ENCODE measurements around the gene TIA1.
"Not testable (repeated sequence)": the region's sequence is repeated elsewhere in the genome, so short reads cannot be mapped to it uniquely, and the experiment has no call there.

Gene TIA1, protein sequence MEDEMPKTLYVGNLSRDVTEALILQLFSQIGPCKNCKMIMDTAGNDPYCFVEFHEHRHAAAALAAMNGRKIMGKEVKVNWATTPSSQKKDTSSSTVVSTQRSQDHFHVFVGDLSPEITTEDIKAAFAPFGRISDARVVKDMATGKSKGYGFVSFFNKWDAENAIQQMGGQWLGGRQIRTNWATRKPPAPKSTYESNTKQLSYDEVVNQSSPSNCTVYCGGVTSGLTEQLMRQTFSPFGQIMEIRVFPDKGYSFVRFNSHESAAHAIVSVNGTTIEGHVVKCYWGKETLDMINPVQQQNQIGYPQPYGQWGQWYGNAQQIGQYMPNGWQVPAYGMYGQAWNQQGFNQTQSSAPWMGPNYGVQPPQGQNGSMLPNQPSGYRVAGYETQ

DNA sequence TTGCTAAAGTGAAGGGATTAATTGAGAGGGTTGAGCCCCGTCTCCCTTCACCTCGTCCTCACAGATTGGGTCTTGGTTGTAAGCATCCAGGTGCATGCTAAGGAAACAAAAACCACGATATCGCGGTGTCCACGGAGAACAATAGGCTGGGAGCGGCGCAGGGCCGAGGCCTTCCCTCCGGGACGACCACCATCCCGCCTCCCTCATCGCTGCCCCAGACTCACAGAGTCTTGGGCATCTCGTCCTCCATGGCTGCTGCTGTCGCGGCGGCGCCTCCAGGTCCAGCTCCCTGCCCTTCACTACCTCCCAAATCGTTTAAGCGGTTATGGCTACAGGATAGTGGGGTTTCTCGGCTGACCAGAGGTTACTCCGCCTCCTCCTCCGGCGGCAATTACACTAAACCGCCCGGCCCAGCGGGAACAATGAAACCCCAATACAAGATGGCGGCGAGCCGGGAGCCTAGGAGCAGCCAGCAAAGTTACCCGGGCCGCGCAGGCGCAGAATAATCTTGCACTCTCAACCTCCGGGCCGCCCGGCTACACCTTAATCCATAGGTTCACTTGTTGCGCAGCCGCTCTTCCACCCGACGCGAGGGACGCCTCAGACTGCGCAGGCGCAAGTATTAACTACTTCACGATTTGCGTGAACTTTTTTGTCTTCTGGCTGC is at the start of gene TIA1:
Gene TIA1, minus strand, starts transcription at position 448 of the 667 bp plus-strand sequence. Its CDS starts 198 bp downstream, at position 250.
- Mint-ChIP-seq H3K9me3 (no peaks in the 10 kb centered on the region), H3K4me3 (peak within 1 kb of the TSS; percentile 88), H3K36me3 (peaks cover 47% of the 10 kb centered on the region), H3K4me1 (peaks cover 33% of the 10 kb centered on the region), H3K27ac (peak within 1 kb of the TSS; percentile 100)
- DNase-seq (ENCODE audit: low spot score in 2 of 2) (peak; percentile 92 to 98), ATAC-seq (peak; percentile 98)

DNA sequence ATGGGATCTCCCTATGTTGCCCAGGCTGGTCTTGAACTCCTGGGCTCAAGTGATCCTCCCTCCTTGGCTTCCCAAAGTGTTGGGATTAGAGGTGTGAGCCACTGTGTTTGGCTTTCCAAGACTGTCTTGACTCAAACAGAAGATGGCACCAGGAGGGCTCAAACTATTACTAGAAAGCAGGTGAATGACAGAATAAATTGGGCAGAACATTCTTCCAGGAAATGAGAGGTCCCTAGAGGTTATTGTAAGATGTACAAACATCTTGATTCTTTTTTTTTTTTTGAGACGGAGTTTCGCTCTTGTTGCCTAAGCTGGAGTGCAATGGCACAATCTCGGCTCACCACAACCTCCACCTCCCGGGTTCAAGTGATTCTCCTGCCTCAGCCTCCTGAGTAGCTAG is 49.4 kb upstream of the TIA1 start:
- not testable (repeated sequence) for H3K4me3 Mint-ChIP-seq; ATAC-seq; H3K9me3 Mint-ChIP-seq; DNase-seq (ENCODE audit: low spot score in 2 of 2)
- H3K36me3 Mint-ChIP-seq = peaks cover 68% of the 10 kb centered on the region
- H3K4me1 Mint-ChIP-seq = peaks cover 24% of the 10 kb centered on the region
- peak overlapping the region; percentile 65 for H3K27ac Mint-ChIP-seq

DNA sequence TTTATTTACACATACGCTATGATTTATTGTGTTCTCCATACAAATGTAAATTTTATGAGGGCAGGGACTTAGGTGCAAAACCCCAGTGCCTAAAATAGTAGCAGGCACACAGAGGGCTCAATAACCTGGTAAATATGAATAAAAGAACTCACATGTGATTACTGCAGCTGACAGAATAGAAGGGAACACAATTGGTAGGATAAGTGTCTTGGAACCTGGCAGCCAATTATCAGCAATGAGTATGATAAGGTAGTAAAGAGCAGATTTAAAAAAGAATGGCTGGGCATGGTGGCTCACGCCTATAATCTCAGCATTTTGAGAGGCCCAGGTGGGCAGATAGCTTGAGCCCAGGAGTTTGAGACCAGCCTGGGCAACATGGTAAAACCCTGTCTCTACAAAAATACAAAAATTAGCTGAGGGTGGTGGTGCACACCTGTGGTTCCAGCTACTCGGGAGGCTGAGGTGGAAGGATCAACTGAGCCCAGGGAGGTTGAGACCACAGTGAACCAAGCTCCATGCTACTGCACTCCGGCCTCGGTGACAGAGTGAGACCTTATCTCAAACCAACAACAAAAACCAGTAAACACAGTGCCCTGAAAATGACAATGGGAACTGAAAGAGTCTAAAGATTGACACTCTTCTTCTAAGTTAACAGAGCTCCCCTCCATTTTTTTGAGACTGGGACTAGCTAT is 35.2 kb upstream of the TIA1 start:
- ATAC-seq = no peak
- Mint-ChIP-seq H3K27ac (peak overlapping the region; percentile 3), H3K9me3 (no peaks in the 10 kb centered on the region), H3K36me3 (peaks cover 95% of the 10 kb centered on the region), H3K4me1 (peaks cover 28% of the 10 kb centered on the region), H3K4me3 (no peak overlapping the region)
- DNase-seq (ENCODE audit: low spot score in 2 of 2) = no peak

DNA sequence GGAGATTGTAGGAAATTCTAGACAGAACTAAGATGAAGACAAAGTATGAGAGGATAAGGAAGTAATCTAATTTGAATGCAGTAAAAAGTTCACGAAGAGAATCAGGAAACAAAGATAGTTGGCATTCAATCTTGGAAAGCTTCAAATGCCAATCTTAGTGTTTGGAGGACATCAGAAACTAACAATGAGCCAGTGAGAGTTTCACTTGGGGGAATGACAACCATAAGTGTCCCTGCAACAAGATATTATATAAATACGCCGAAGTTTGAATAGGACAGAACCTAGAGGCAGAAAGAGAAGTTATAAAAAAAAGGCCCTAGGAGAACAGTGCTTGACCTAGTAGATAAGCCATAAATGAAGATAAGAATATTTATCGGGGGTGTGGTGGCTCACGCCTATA is 34.0 kb upstream of the TIA1 start:
- no peak for DNase-seq (ENCODE audit: low spot score in 2 of 2)
- Mint-ChIP-seq H3K4me1 (peaks cover 28% of the 10 kb centered on the region), H3K27ac (peak overlapping the region; percentile 57), H3K36me3 (peaks cover 90% of the 10 kb centered on the region), H3K9me3 (no peaks in the 10 kb centered on the region), H3K4me3 (no peak overlapping the region)
- ATAC-seq = no peak

DNA sequence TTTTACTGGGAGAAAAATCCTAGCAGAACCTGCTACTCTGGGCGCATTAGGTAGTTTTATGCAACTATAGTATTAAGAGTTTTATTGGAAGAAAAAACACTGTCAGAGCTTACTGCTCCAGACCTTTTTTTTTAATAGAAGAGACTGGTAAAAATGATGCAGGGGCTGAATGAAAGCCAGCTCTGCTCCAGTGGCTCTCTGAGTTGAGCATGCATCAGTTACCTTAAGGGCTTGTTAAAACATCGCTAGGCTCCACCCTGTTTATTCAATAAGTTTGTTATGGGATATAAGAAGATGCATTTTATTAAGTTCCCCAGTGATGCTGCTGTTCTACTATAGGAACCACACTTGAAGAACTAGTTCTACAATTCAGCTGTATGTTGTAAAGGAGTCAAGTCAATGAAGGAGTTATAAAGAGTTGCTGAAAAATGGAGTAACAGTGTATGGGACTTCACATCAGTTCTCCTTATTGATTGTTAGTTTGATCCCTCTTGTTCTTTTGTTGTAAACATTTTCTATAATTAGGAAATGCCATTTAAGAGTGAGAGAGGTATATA is 31.9 kb upstream of the TIA1 start:
- Mint-ChIP-seq H3K9me3 (no peaks in the 10 kb centered on the region), H3K4me1 (peaks cover 23% of the 10 kb centered on the region), H3K36me3 (peaks cover 90% of the 10 kb centered on the region), H3K27ac (peak overlapping the region; percentile 4), H3K4me3 (no peak overlapping the region)
- DNase-seq (ENCODE audit: low spot score in 2 of 2) (no peak), ATAC-seq (no peak)

DNA sequence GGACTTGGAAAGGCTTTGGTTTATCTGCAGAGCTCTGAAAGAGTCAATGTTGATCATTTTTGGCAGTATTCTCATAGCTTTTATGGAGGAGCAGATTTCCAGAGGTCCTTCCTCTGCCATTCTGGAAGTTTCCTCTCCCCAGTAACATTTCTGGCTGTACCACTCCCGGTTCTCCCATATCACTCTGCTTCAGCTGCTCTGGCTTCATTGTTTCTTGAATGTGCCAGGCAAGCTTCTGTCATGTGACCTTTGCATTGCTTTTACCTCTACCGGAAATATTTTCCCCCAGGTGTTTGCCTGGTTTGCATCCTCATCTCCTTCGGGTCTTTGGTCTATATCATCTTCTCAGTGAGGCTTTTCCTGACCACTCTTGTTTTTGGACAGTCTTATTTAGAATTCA is 21.9 kb upstream of the TIA1 start:
- Mint-ChIP-seq H3K36me3 (peaks cover 21% of the 10 kb centered on the region), H3K9me3 (no peaks in the 10 kb centered on the region), H3K4me3 (no peak overlapping the region), H3K4me1 (peaks cover 6% of the 10 kb centered on the region), H3K27ac (peak overlapping the region; percentile 54)
- DNase-seq (ENCODE audit: low spot score in 2 of 2) (no peak), ATAC-seq (no peak)

DNA sequence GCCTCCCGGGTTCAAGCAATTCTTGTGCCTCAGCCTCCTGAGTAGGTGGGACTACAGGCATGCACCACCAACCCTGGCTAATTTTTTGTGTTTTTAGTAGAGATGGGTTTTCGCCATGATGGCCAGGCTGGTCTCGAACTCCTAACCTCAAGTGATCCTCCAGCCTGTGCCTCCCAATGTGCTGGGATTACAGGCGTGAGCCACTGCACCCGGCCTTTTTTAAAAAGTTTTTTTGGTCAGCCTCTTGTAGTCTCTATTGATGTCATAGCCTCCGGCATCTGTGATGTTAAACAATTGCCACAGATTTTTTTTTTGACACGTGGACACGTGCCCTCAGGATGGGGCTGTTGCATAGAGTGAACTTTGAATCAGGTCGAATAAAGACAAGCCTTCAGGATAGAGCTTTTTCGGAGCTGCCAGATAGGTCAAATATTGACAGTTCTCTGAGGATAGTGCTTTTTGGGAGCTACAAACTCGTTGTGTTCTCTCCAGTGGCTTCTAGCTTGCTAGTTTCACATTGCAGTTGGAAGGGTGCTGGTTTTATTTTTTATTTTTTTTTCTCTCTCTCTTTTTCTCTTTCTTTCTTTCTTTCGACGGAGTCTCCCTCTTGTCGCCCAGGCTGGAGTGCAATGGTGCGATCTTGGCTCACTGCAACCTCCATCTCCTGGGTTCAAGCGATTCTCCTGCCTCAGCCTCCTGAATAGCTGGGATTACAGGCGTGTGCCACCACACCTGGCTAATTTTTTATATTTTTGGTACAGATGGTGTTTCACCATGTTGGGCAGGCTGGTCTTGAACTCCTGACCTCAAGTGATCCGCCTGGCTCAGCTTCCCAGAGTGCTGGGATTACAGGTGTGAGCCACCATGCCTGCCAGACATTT is 21.2 kb upstream of the TIA1 start:
- peak overlapping the region; percentile 54 for H3K27ac Mint-ChIP-seq
- not testable (repeated sequence) for H3K9me3 Mint-ChIP-seq; DNase-seq (ENCODE audit: low spot score in 2 of 2); ATAC-seq; H3K4me3 Mint-ChIP-seq; H3K4me1 Mint-ChIP-seq
- H3K36me3 Mint-ChIP-seq = peaks cover 20% of the 10 kb centered on the region

DNA sequence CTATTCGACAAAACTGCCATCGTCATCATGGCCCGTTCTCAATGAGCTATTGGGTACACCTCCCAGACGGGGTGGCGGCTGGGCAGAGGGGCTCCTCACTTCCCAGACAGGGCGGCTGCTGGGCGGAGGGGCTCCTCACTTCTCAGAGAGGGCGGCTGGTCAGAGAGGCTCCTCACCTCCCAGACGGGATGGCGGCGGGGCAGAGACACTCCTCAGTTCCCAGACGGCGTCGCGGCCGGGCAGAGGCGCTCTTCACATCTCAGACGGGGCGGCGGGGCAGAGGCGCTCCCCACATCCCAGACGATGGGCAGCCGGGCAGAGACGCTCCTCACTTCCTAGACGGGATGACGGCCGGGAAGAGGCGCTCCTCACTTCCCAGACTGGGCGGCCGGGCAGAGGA is 18.5 kb upstream of the TIA1 start:
- H3K9me3 Mint-ChIP-seq; H3K4me3 Mint-ChIP-seq; DNase-seq (ENCODE audit: low spot score in 2 of 2); ATAC-seq; H3K27ac Mint-ChIP-seq; H3K4me1 Mint-ChIP-seq: not testable (repeated sequence)
- peaks cover 37% of the 10 kb centered on the region for H3K36me3 Mint-ChIP-seq

DNA sequence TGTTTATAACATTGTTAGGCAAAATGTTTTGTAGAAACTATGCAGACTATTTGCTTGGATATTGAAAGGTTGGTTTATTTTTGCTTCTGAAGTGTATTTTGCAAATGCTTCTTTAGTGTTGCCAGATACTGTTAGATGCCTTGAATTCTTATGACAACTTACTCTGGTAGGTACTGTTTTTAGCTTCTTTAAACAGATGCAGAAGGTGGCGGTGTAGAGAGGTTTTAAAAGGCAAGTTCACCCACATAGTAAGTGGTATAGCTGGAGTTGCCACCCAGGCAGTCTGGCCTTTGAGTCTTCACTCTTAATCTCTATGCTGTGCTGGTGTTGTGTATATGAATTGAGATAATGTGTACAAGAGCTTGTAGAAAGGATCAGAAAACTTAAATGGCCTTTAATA is 13.1 kb upstream of the TIA1 start:
- Mint-ChIP-seq H3K36me3 (peaks cover 56% of the 10 kb centered on the region), H3K27ac (no peak overlapping the region), H3K4me3 (no peak overlapping the region), H3K4me1 (peaks cover 13% of the 10 kb centered on the region), H3K9me3 (no peaks in the 10 kb centered on the region)
- DNase-seq (ENCODE audit: low spot score in 2 of 2) = no peak
- ATAC-seq = no peak

DNA sequence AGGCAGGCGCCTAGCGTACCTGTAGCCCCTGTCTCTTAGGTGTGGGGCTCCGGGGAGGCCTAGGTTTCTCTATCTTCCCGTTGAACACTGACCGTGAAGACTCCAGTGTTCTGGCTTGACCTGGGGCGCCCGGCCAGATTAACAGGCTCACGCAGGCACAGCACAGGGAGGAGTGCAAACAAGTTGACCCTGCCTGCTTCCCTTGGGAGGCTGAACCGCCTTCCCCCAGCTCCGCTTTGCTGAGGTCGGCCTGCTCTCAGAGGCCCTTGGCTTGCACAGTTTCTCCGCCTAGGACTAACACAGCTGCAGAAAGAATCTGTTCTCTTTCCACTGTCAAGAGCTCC is 10.1 kb upstream of the TIA1 start:
- Mint-ChIP-seq H3K4me1 (peaks cover 13% of the 10 kb centered on the region), H3K36me3 (peaks cover 32% of the 10 kb centered on the region), H3K4me3 (peak overlapping the region; percentile 84), H3K9me3 (no peaks in the 10 kb centered on the region), H3K27ac (no peak overlapping the region)
- DNase-seq (ENCODE audit: low spot score in 2 of 2) (no peak), ATAC-seq (no peak)

DNA sequence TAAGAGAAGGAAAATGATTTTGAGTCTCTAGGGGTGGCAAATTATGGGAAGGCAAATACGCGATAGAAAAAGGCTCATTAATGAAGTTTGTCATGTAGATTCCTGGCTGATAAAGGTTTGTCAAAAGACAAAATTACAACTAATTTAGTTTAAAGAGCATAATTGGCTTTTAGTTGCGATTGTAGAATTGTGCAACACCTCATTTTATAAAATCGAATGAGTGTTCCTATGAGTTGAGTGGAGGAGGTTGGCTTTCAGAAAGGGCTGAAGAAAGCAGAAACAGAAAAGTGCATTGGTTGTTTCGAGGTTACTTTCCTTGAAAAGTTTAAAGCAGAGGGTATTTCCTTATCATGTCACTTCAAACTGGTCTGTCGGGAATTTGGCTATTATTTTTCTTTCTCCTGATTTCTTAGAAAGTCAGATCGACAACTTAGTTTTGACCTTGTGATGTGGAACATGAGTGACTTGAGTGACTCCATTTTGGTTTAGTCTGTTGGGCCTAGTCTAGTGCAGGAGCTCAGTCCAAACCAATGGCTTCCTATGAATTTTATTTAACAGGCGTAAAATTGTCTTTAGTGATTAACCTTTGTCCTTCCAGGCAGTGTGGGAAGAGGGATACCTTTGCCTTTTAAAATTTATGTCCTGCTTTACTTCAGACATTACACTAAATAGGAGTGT is 7.3 kb upstream of the TIA1 start:
- DNase-seq (ENCODE audit: low spot score in 2 of 2) = no peak
- peak overlapping the region; percentile 35 for H3K4me3 Mint-ChIP-seq
- H3K9me3 Mint-ChIP-seq = no peaks in the 10 kb centered on the region
- H3K36me3 Mint-ChIP-seq = peaks cover 15% of the 10 kb centered on the region
- ATAC-seq = no peak
- H3K4me1 Mint-ChIP-seq = peaks cover 8% of the 10 kb centered on the region
- no peak overlapping the region for H3K27ac Mint-ChIP-seq

DNA sequence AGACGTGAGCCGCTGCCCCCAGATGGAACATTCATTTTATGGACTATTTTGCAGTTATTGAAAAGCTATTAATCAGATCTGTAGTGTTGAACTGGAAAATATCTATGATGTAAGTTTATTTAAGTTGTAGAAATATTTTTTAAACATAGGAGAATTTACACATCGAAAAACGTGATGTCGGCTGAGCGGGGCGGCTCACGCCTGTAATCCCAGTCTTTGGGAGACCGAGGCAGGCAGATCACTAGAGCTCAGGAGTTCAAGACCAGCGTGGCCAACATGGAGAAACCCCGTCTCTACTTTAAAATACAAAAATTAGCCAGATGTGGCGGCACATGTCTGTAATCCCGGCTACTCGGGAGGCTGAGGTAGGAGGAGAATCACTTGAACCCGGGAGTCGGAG is 2.0 kb upstream of the TIA1 start:
- Mint-ChIP-seq H3K4me1 (peaks cover 22% of the 10 kb centered on the region), H3K9me3 (no peaks in the 10 kb centered on the region), H3K27ac (no peak overlapping the region), H3K36me3 (peaks cover 42% of the 10 kb centered on the region), H3K4me3 (no peak overlapping the region)
- DNase-seq (ENCODE audit: low spot score in 2 of 2) (peak in 1 of 2 donors; percentile 47), ATAC-seq (no peak)

DNA sequence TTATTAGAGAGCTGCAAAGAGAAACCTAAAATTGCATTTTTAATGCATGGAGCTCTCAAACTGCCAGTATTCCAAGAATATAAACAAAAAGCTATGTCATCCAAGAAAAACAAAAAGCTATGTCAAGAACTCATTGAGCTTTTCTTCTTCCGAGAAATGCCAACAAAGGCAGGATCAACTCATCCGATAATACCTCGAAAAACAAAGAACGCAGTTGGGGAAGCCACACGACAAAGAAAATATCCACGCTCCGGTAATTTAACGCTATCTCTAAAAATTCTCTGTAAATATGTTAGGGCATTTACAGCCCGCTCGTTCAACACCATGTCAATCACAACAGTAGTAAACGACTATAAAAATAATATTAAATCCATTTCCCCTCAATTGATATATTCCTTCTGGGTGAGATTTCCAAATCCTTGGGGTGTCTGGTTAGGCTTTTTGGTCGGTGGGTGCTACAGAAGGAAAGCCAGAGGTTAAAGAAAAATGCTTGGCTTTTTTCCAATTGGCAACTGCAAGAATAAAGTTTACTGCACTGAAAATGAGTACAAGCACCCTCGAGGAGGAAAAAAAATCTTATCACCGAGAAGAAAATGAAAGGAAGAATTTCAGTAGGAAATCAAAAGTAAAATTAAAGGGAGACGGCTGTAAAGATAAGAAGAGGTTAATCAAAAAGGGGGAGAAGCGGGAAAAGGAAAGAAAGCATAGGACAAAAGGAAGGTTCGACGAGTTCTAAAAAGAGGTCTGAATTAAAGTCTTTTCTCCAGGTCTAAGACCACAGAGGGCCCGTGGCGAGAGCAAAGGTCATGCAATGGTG is 856 bp downstream of the TIA1 start:
- ATAC-seq = no peak
- peak overlapping the region; percentile 88 for H3K4me3 Mint-ChIP-seq
- DNase-seq (ENCODE audit: low spot score in 2 of 2) = peak in 1 of 2 donors; percentile 41
- H3K36me3 Mint-ChIP-seq = peaks cover 47% of the 10 kb centered on the region
- peak overlapping the region; percentile 100 for H3K27ac Mint-ChIP-seq
- peaks cover 38% of the 10 kb centered on the region for H3K4me1 Mint-ChIP-seq
- H3K9me3 Mint-ChIP-seq = no peaks in the 10 kb centered on the region

Measured in stimulated activated effector memory CD8-positive, alpha-beta T cell treated with anti-CD3 and anti-CD28 coated beads, Interleukin-12 subunit alpha, Interleukin-12 subunit beta, amount 100 ng/mL, for 72 hours (primary cell).